ENCODE measurements around the gene SORCS2. TPM values are rescaled to one million over a fixed set of nuclear protein-coding genes. Genes with fewer than 3 reads are reported as not detected.

SORCS2 gene
- total RNA-seq, 1 donor from 2014 or later, result not detected

- no peak overlapping the region for H3K4me3 Mint-ChIP-seq
- no peak for TF ChIP-seq CTCF (IDR thresholded peaks at IDR 0.05)
- H3K36me3 Mint-ChIP-seq (ENCODE audit: low read depth), result no peaks in the 10 kb centered on the region
- no peak for DNase-seq
- H3K9me3 Mint-ChIP-seq, result no peaks in the 10 kb centered on the region
- intact Hi-C loops (cut with micrococcal nuclease), result loop anchor here (1.0 kb wide), 1 partner anchor 42 kb away; no protein-coding TSS in a partner anchor
- ChIA-PET POLR2A (no interaction called here), CTCF (no interaction called here)
- ATAC-seq (ENCODE audit: low read depth), result no peak
- no peak overlapping the region for H3K27ac Mint-ChIP-seq
- H3K4me1 Mint-ChIP-seq, result peaks cover 3% of the 10 kb centered on the region
- H3K27me3 Mint-ChIP-seq, result peaks cover 5% of the 10 kb centered on the region
These were observed 568.4 kb downstream of the SORCS2 start for GRCh38 chr4:7760706-7761105.

DNA sequence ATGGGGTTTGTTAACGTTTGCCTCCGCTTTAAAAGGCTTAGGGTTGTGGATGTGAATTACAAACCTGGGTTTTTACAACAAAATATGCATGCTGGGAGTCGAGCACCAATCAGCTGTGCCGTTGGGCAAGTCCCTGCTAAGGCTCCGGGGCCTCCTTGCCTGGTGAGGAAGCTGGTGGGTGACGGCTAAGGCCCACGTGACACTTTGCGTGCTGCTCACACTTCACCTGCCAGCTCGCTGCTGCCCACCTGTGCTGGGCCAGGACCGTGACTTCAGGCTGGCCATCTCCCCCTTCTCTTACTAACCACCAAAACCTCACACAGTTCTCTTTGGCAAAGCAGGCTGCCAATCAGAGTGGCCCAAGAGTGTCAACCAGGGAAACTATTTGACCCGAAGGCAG lies 569.0 kb downstream of the SORCS2 start:
- CTCF ChIA-PET, result interaction anchor here (1.4 kb wide), 1 partner anchor 41 kb away, joined by 4 read pairs; no protein-coding TSS in a partner anchor
- POLR2A ChIA-PET, result no interaction called here
- no peak for TF ChIP-seq CTCF (IDR thresholded peaks at IDR 0.05)
- no peaks in the 10 kb centered on the region for H3K9me3 Mint-ChIP-seq
- no peaks in the 10 kb centered on the region for H3K36me3 Mint-ChIP-seq (ENCODE audit: low read depth)
- H3K27ac Mint-ChIP-seq, result no peak overlapping the region
- H3K27me3 Mint-ChIP-seq, result peaks cover 5% of the 10 kb centered on the region
- no peak for DNase-seq
- intact Hi-C loops (cut with micrococcal nuclease), result loop anchor here (1.0 kb wide), 1 partner anchor 41 kb away; no protein-coding TSS in a partner anchor
- peaks cover 3% of the 10 kb centered on the region for H3K4me1 Mint-ChIP-seq
- no peak overlapping the region for H3K4me3 Mint-ChIP-seq
- no peak for ATAC-seq (ENCODE audit: low read depth)

DNA sequence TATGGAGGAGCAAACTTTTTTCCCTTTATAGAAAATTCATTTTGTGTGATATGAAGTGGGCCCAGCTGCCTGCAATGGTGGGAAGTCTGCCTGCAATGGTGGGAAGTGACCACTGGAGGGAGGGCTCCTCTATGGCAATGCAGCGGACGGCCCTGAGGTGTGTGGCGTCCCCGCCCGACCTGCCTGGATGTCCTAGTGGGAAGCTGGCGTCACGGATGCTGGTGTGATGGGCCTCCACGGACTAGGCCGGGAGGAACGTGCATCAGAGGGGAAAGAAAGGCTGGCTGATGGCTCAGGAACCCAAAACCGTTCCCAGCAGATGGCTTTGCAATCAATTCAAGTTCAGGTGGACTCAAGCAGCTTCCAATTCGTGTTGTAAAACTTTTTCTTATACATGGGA lies 569.4 kb downstream of the SORCS2 start:
- intact Hi-C loops (cut with micrococcal nuclease), result loop anchor here (1.0 kb wide), 1 partner anchor 41 kb away; no protein-coding TSS in a partner anchor
- Mint-ChIP-seq H3K27me3 (peaks cover 5% of the 10 kb centered on the region), H3K9me3 (no peaks in the 10 kb centered on the region), H3K4me3 (no peak overlapping the region), H3K4me1 (peaks cover 3% of the 10 kb centered on the region), H3K36me3 (ENCODE audit: low read depth) (no peaks in the 10 kb centered on the region), H3K27ac (no peak overlapping the region)
- POLR2A ChIA-PET, result no interaction called here
- no peak for TF ChIP-seq CTCF (IDR thresholded peaks at IDR 0.05)
- CTCF ChIA-PET, result interaction anchor here (1.4 kb wide), 1 partner anchor 41 kb away, joined by 4 read pairs; no protein-coding TSS in a partner anchor
- DNase-seq (no peak), ATAC-seq (ENCODE audit: low read depth) (peak; percentile 67)

DNA sequence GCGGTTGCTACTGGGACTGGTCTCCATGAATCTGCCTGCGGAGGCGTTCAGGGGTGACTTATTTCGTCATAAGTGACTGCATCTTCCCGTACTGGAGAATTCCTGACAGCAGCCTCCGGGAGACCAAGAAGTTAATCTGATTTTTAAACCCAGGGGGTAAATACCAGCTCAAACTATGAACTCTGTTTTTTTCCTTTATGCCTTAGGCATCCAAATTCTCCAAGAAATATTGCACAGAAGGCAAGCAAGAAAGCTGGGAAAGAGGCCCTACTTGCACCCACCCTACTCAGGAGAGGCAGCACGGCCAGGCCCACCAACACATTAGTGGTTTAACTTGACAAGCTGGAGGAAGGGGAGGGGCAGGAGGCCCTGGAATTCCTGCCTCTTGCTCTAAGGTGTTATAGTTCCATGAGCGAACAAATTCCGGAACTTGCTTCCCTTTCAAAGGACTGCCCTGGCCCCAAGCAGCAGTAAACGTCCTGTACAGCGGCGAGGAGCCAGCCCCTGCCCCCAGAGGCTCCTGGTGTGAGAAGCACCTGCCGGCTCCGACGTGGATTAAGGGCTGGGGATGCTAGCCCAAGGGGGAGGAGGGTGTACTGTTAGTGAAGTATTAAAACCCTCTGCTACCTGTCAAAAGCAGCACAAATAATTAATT lies 570.2 kb downstream of the SORCS2 start:
- TF ChIP-seq CTCF (IDR thresholded peaks at IDR 0.05), result no peak

GRCh38 chr4:7763106-7763505 lies 570.8 kb downstream of the SORCS2 start:
- H3K27ac Mint-ChIP-seq, result no peak overlapping the region
- POLR2A ChIA-PET, result no interaction called here
- TF ChIP-seq CTCF (IDR thresholded peaks at IDR 0.05), result no peak
- peaks cover 5% of the 10 kb centered on the region for H3K27me3 Mint-ChIP-seq
- ATAC-seq (ENCODE audit: low read depth) (no peak), DNase-seq (no peak)
- no peaks in the 10 kb centered on the region for H3K36me3 Mint-ChIP-seq (ENCODE audit: low read depth)
- no peak overlapping the region for H3K4me3 Mint-ChIP-seq
- intact Hi-C loops (cut with micrococcal nuclease), result no loop called here
- no peaks in the 10 kb centered on the region for H3K9me3 Mint-ChIP-seq
- CTCF ChIA-PET, result no interaction called here
- peaks cover 3% of the 10 kb centered on the region for H3K4me1 Mint-ChIP-seq

More for the DNA sequence above, 570.2 kb downstream of the SORCS2 start:
- Mint-ChIP-seq H3K36me3 (ENCODE audit: low read depth) (no peaks in the 10 kb centered on the region), H3K27ac (no peak overlapping the region), H3K4me1 (peaks cover 3% of the 10 kb centered on the region), H3K9me3 (no peaks in the 10 kb centered on the region), H3K4me3 (no peak overlapping the region), H3K27me3 (peaks cover 5% of the 10 kb centered on the region)
- ChIA-PET POLR2A (no interaction called here), CTCF (interaction anchor here (1.4 kb wide), 1 partner anchor 40 kb away, joined by 4 read pairs; no protein-coding TSS in a partner anchor)
- DNase-seq (no peak), ATAC-seq (ENCODE audit: low read depth) (no peak)
- intact Hi-C loops (cut with micrococcal nuclease), result no loop called here

Measured in activated B cell treated with CpG ODN at 0.5 μM for 24 hours (primary cell).